Measurements from ENCODE around the gene CCL17.
"Not testable (repeated sequence)": the region's sequence is repeated elsewhere in the genome, so short reads cannot be mapped to it uniquely, and the experiment has no call there.

The CCL17 gene

GRCh38 chr16:57379579-57379978, 25.0 kb upstream of the CCL17 start:
- DNase-seq: no peak

GRCh38 chr16:57380671-57381462, 23.7 kb upstream of the CCL17 start:
- no peak for DNase-seq

DNA sequence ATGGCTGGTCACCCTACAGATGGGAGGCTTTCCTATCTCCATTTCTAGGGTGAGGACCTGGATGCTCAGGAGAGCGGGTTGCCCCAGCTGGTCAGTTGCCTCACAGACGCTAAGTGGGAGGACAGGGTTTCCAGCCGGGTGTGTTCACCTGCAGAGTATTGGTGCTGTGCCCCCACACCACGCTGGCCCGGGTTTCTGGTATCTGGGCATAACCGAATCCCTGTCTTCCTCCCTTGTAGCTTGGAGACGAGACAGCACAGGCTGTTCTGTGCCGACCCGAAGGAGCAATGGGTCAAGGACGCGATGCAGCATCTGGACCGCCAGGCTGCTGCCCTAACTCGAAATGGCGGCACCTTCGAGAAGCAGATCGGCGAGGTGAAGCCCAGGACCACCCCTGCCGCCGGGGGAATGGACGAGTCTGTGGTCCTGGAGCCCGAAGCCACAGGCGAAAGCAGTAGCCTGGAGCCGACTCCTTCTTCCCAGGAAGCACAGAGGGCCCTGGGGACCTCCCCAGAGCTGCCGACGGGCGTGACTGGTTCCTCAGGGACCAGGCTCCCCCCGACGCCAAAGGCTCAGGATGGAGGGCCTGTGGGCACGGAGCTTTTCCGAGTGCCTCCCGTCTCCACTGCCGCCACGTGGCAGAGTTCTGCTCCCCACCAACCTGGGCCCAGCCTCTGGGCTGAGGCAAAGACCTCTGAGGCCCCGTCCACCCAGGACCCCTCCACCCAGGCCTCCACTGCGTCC, 22.6 kb upstream of the CCL17 start:
- DNase-seq: no peak

GRCh38 chr16:57382535-57383275, 21.9 kb upstream of the CCL17 start:
- no peak for DNase-seq

DNA sequence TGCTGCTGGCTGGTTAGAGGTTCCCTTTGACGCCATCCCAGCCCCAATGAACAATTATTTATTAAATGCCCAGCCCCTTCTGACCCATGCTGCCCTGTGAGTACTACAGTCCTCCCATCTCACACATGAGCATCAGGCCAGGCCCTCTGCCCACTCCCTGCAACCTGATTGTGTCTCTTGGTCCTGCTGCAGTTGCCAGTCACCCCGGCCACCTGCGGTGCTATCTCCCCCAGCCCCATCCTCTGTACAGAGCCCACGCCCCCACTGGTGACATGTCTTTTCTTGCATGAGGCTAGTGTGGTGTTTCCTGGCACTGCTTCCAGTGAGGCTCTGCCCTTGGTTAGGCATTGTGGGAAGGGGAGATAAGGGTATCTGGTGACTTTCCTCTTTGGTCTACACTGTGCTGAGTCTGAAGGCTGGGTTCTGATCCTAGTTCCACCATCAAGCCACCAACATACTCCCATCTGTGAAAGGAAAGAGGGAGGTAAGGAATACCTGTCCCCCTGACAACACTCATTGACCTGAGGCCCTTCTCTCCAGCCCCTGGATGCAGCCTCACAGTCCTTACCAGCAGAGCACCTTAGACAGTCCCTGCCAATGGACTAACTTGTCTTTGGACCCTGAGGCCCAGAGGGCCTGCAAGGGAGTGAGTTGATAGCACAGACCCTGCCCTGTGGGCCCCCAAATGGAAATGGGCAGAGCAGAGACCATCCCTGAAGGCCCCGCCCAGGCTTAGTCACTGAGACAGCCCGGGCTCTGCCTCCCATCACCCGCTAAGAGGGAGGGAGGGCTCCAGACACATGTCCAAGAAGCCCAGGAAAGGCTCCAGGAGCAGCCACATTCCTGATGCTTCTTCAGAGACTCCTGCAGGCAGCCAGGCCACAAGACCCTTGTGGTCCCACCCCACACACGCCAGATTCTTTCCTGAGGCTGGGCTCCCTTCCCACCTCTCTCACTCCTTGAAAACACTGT, 21.0 kb upstream of the CCL17 start:
- DNase-seq: no peak

DNA sequence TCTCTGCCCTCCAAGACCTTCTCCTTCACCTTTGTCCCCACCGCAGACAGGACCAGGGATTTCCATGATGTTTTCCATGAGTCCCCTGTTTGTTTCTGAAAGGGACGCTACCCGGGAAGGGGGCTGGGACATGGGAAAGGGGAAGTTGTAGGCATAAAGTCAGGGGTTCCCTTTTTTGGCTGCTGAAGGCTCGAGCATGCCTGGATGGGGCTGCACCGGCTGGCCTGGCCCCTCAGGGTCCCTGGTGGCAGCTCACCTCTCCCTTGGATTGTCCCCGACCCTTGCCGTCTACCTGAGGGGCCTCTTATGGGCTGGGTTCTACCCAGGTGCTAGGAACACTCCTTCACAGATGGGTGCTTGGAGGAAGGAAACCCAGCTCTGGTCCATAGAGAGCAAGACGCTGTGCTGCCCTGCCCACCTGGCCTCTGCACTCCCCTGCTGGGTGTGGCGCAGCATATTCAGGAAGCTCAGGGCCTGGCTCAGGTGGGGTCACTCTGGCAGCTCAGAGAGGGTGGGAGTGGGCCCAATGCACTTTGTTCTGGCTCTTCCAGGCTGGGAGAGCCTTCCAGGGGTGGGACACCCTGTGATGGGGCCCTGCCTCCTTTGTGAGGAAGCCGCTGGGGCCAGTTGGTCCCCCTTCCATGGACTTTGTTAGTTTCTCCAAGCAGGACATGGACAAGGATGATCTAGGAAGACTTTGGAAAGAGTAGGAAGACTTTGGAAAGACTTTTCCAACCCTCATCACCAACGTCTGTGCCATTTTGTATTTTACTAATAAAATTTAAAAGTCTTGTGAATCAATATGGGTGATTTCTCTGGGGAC, 20.1 kb upstream of the CCL17 start:
- DNase-seq: no peak

DNA sequence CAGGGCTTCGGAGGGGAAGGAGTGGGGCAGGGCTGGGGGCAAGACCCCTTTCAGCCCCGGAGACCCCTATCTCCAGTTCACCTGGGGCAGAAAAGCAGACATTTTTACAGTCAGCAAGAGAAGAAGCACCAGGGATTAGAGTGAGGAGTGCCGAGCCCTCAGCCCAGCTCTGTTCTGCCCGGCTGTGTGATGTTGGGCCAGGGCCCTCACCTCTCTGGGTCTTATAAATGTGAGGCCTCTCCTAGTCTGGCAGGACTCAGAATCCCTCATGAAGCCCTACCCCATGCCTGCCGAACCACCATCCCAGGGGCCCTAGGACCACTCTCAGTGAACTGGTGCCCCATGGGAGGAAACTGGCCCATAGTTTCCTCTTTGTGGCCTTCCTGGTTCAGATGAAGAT, 19.5 kb upstream of the CCL17 start:
- no peak for DNase-seq

- no peak for DNase-seq
These were observed 18.1 kb upstream of the CCL17 start for GRCh38 chr16:57386381-57386951.

DNA sequence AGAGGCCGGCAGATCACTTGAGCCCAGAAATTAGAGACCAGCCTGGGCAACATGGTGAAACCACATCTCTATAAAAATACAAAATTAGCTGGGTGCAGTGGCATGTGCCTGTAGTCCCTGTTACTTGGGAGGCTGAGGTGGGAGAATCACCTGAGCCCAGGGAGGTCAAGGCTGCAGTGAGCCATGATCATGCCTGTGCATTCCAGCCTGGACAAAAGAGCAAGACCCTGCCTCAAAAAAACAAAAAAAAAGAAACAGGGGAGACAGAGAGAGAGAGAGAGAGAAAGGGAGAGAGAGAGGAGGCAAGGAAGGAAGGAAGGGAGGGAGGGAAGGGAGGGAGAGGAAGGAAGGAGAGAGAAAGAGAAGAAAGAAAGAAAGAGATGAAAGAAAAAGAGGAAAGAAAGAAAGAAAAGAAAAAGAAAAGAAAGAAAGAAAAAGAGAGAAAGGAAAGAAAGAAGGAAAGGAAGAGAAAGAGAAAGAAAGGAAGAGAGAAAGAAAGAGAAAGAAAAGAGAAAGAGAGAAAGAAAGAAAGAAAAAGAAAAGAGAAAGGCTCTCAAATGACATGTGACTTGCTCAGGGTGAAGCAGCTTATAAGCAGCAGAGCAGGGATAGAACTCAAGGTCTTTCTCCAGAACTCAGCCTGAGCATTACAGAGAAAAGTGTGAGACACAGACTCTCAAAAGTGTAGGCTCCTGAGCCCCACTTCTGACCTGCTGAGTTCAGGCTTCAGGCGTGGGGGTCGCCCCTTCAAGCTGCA, 16.8 kb upstream of the CCL17 start:
- DNase-seq: no peak

- no peak for DNase-seq
These were observed 16.0 kb upstream of the CCL17 start for GRCh38 chr16:57388359-57389086.

DNA sequence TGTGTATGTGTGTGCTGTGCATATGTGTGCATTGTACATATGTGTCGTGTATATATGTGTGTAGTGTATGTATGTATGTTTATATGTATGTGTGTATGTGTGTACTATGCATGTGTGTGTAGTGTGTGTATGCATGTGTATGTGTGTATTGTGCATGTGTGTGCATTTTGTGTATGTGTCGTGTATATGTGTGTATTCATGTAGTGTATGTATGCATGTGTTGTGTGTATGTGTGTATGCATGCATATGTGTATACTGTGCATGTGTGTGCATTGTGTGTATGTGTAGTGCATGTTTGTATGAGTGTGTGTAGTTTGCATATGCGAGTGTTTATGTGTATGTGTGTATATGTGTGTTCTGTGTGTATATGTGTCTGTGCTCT, 15.5 kb upstream of the CCL17 start:
- DNase-seq: no peak

DNA sequence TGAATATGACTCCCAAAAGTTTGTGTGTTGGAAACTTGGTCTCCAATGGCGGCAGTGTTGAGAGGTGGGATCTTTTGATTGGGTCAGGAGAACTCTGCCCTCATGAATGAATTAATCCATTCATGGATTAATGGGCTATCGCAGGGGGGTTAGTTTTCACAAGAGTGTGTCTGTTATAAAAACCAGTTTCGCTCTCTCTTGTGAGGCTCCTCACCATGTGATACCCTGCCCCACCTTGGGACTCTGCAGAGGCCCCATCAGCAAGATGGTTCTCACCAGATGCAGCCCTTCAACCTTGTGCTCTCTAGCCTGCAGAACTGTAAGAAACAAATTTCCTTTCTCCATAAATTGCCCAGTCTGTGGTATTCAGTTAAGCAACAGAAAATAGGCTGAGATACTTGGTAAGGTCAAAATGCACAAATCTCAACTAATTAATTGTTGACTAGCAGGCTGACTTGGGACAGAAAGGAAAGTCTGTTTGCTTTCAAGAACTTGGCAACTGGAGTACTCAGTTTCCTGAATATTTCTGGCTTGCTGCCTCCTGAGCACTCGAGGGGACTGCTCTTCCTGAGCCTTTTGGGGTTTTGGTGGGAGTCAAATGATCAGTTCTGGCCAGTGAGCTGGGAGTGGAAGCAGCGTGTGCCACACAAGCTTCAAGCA, 13.8 kb upstream of the CCL17 start:
- no peak for DNase-seq

DNA sequence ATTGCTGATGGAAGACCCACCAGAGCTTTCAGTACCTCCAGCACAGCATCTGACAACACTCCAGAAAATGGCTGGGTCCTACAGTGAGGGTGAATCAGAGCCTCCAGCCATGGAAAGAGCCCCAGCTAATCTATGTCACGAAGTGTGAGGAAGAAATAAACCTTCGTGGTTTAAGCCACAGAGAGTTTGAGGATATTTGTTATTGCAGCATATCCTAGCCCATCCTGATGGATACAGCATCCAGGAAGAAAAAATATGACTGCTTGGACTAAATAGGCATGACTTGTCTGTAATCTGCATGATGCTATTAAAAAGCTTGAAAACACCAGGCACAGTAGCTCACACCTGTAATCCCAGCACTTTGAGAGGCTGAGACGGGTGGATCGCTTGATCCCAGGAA, 13.3 kb upstream of the CCL17 start:
- no peak for DNase-seq

GRCh38 chr16:57391708-57392107, 12.9 kb upstream of the CCL17 start:
- DNase-seq: no peak

- DNase-seq: no peak
These were observed 11.9 kb upstream of the CCL17 start for GRCh38 chr16:57392694-57393093.

GRCh38 chr16:57394444-57394843, 10.1 kb upstream of the CCL17 start:
- no peak for DNase-seq

DNA sequence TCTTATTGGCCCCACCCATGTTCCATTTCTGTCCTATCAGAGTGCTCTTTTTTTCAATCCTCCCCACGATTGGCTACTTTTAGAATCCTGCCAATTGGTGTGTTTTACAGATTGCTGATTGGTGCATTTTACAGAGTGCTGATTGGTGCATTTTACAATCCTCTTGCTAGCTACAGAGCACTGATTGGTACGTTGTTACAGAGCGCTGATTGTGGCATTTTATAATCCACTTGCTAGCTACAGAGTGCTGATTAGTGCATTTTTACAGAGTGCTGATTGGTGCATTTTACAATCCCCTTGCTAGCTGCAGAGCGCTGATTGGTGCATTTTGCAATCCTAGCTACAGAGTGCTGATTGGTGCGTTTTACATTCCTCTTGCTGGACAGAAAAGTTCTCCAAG, 9.5 kb upstream of the CCL17 start:
- DNase-seq: no peak

- no peak for DNase-seq
These were observed 7.8 kb upstream of the CCL17 start for GRCh38 chr16:57396786-57397185.

DNA sequence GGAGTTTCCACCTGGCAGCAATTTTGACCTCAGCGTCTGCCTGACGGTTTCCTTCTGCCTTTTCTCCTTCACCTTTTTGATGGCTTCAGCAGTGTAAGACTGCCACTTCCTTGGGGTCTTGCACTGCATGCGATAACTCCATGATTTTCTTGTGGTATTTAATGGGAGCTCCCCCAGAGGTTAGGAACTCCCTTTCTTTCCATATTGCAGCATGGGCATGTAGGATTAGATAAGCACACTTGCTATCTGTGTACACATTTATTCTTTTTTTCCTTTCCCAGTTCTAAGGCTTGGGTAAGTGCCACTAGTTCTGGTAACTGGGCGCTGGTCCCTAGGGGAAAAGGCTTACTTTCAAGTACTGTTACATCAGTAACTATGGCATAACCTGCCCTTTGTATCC, 7.1 kb upstream of the CCL17 start:
- DNase-seq: not testable (repeated sequence)
